ENCODE data around the gene DHFR2. TPM values are rescaled to one million over a fixed set of nuclear protein-coding genes. Genes with fewer than 3 reads are reported as not detected.

Gene DHFR2
- total and polyA plus RNA-seq, 10 of the 15 experiments (the other 5 are each of a cell fraction or from before 2014, with no cell fraction given), result 1.8 to 5.6 (median 4.4) TPM

DNA sequence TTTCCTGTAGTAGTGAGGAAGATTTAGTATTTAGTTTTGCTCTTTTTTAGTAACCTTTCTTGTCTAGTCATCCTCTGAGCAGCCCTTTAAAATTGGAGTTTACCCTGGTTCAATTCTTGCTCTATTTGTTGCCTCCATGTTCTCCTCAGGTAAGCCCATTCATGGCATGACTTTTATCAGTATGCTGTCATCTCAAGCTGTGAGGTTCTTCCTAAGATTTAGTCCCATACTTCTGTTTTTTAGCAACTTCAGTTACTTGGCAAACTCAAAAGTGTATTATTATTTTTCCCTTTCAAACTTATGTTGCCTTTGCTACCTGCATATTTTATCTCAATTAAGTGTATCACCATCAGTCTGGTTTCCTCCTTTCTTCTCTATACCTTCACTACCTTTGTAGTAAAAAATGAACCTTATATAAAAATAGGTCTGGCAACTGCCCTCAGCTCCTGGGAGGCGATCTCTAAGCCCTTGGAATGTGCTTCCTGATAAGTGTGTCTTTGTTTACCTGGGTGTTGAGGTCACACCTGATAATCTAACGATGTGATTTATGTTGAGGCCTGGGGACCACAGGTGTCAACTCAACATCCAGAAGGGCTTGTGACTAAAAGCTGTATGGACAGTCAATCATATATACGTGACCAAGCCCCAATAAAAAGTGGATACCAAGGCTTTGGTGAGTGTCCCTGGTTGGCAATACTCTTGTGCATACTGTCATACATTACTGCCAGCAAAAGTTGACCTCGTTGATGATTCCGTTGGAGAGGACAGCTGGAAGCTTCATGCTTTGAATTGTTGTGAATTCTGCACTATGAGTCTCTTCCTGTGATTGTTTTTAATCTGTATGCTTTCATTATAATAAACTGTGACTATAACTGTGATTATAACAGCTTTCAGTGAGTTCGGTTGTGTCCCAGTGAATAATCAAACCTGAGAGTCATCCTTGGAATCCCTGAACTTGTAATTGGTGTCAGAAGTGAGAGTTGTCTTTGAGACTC, 4.1 kb upstream of the DHFR2 start:
- Histone ChIP-seq H3K36me3 (ENCODE audit: control insufficient read depth in 2 of 2, insufficient read depth in 2 of 2, low read length in 1 of 2) (peaks cover 0 to 19% of the 10 kb centered on the region in 2 experiments; a peak in 2 of 4 replicates), H3K27me3 (replicated peaks in 1 of 2; ENCODE audit: control insufficient read depth in 2 of 2, insufficient read depth in 2 of 2, low read length in 1 of 2) (no peaks in the 10 kb centered on the region), H3K4me2 (ENCODE audit: control insufficient read depth, insufficient read depth) (peak overlapping the region; percentile 32), H3K9me3 (replicated peaks; ENCODE audit: control insufficient read depth, insufficient read depth, low read length) (peaks cover 14% of the 10 kb centered on the region; the same call in 2 of the 3 replicates), H3K4me3 (no peak overlapping the region), H3K9ac (ENCODE audit: control insufficient read depth, insufficient read depth, low read length) (no peak overlapping the region), H3K4me1 (ENCODE audit: control insufficient read depth, insufficient read depth, low read length) (peaks cover 24% of the 10 kb centered on the region), H3K79me2 (ENCODE audit: control insufficient read depth, insufficient read depth, low read length) (peaks cover 60% of the 10 kb centered on the region), H4K20me1 (ENCODE audit: control insufficient read depth, insufficient read depth) (no peaks in the 10 kb centered on the region), H3K27ac (ENCODE audit: control insufficient read depth, insufficient read depth) (no peak overlapping the region), H2AFZ (ENCODE audit: control insufficient read depth, low read depth, low read length) (no peak overlapping the region)
- intact Hi-C loops (cut with micrococcal nuclease; ENCODE audit: unreplicated experiment), result no loop called here
- no peak for ATAC-seq
- TF ChIP-seq GABPA (IDR thresholded peaks at IDR 0.05; ENCODE audit: low read depth) (no peak), POLR2AphosphoS5 (IDR thresholded peaks at IDR 0.05; ENCODE audit: low read length) (no peak), RFX5 (IDR thresholded peaks at IDR 0.05; ENCODE audit: low read depth, low read length) (no peak), SPI1 (IDR thresholded peaks at IDR 0.05; ENCODE audit: borderline replicate concordance, insufficient read depth, low read depth, low read length) (no peak), MTA2 (IDR thresholded peaks at IDR 0.05; ENCODE audit: low read depth) (no peak), SRF (IDR thresholded peaks at IDR 0.05; ENCODE audit: low read depth in 2 of 2, low read length in 2 of 2) (no peak), ATF7 (IDR thresholded peaks at IDR 0.05; ENCODE audit: low read depth) (no peak), STAT3 (IDR thresholded peaks at IDR 0.05; ENCODE audit: low read depth, low read length) (no peak), BMI1 (IDR thresholded peaks at IDR 0.05; ENCODE audit: borderline replicate concordance) (no peak)
- TF ChIP-seq, protein P1, sequence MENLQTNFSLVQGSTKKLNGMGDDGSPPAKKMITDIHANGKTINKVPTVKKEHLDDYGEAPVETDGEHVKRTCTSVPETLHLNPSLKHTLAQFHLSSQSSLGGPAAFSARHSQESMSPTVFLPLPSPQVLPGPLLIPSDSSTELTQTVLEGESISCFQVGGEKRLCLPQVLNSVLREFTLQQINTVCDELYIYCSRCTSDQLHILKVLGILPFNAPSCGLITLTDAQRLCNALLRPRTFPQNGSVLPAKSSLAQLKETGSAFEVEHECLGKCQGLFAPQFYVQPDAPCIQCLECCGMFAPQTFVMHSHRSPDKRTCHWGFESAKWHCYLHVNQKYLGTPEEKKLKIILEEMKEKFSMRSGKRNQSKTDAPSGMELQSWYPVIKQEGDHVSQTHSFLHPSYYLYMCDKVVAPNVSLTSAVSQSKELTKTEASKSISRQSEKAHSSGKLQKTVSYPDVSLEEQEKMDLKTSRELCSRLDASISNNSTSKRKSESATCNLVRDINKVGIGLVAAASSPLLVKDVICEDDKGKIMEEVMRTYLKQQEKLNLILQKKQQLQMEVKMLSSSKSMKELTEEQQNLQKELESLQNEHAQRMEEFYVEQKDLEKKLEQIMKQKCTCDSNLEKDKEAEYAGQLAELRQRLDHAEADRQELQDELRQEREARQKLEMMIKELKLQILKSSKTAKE (IDR thresholded peaks at IDR 0.05; ENCODE audit: low read depth, poor library complexity, severe bottlenecking), result no peak
- TF ChIP-seq, protein P2, sequence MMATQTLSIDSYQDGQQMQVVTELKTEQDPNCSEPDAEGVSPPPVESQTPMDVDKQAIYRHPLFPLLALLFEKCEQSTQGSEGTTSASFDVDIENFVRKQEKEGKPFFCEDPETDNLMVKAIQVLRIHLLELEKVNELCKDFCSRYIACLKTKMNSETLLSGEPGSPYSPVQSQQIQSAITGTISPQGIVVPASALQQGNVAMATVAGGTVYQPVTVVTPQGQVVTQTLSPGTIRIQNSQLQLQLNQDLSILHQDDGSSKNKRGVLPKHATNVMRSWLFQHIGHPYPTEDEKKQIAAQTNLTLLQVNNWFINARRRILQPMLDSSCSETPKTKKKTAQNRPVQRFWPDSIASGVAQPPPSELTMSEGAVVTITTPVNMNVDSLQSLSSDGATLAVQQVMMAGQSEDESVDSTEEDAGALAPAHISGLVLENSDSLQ (IDR thresholded peaks at IDR 0.05), result no peak
- ChIA-PET CTCF (interaction anchor here (0.8 to 11.1 kb wide), 4 partner anchors 15 to 64 kb away, joined by 3 to 164 read pairs (median 17); partner anchors contain the start of gene STX19), SMC1A (ENCODE audit: uncharacterized antibody, unreplicated experiment) (interaction anchor here (1.0 to 1.4 kb wide), 5 partner anchors 16 to 64 kb away, joined by 3 to 7 read pairs (median 3); no protein-coding TSS in a partner anchor), POLR2A (no interaction called here), RAD21 (ENCODE audit: unreplicated experiment) (interaction anchor here (0.7 to 1.4 kb wide), 6 partner anchors 29 to 62 kb away, joined by 3 to 9 read pairs (median 4); no protein-coding TSS in a partner anchor)
- FAIRE-seq, result no peak
- in situ Hi-C loops (cut with MboI), result loop anchor here (5.0 kb wide), 1 partner anchor 60 kb away; no protein-coding TSS in a partner anchor
- DNase-seq (ENCODE audit: low read depth, low spot score), result no peak
- WGBS (ENCODE audit: insufficient coverage, insufficient replicate concordance, low lambda C conversion rate, missing lambda C conversion rate), result 100% methylated on average over 6 of the region's 6 CpGs
- BruUV-seq (replicated peaks), result no TSS peak
